Endothelial cell (in vitro differentiated cells): ENCODE measurements around the gene NDUFA6. TPM values are rescaled to one million over a fixed set of nuclear protein-coding genes. Genes with fewer than 3 reads are reported as not detected.

Experiments used
- DNase-seq: peaks from one replicate; pipeline ENCODE4 v3.0.0; 2021; ENCODE audit warnings: low spot score
- H3K27ac Mint-ChIP-seq: one replicate; pipeline ENCODE4 v1.8.0; 2021; ENCODE audit warnings: mixed read lengths, inconsistent platforms; ENCODE audit not compliant: unreplicated experiment
- H3K27me3 Mint-ChIP-seq: one replicate; pipeline ENCODE4 v1.8.0; 2021; ENCODE audit warnings: mild to moderate bottlenecking, moderate library complexity, mixed read lengths, inconsistent platforms; ENCODE audit not compliant: unreplicated experiment
- H3K36me3 Mint-ChIP-seq: one replicate; pipeline ENCODE4 v1.8.0; 2021; ENCODE audit warnings: mild to moderate bottlenecking, low read depth, mixed read lengths, inconsistent platforms; ENCODE audit not compliant: unreplicated experiment
- H3K4me1 Mint-ChIP-seq: one replicate; pipeline ENCODE4 v1.8.0; 2021; ENCODE audit warnings: mild to moderate bottlenecking, mixed read lengths, inconsistent platforms; ENCODE audit not compliant: unreplicated experiment
- H3K4me3 Mint-ChIP-seq: one replicate; pipeline ENCODE4 v1.8.0; 2021; ENCODE audit warnings: mild to moderate bottlenecking, mixed read lengths, inconsistent platforms; ENCODE audit not compliant: unreplicated experiment
- H3K9me3 Mint-ChIP-seq: one replicate; pipeline ENCODE4 v1.8.0; 2021; ENCODE audit warnings: mixed read lengths, inconsistent platforms; ENCODE audit not compliant: unreplicated experiment
- CTCF ChIP-seq: fragments of 200-600 bp; sonication (generic); IDR thresholded peaks from one replicate; pipeline ENCODE4 v1.5.0; 2021; ENCODE audit warnings: antibody characterized with exemption; ENCODE audit not compliant: unreplicated experiment
- total RNA-seq: library from RNA; stranded (reverse); fragmentation: NEBNext Ultra II Directional; extraction: Animal tissue kit (Norgen Biotek cat#: 25700); gene quantifications from one replicate; pipeline ENCODE4 v1.2.1, GENCODE V29; 2021; ENCODE audit not compliant: unreplicated experiment

The NDUFA6 gene
- total RNA-seq, 1 donor from 2014 or later, result 54.9 TPM

- no peaks in the 10 kb centered on the region for H3K9me3 Mint-ChIP-seq
- H3K27me3 Mint-ChIP-seq, result no peaks in the 10 kb centered on the region
- H3K4me3 Mint-ChIP-seq, result peak overlapping the region; percentile 30
- H3K36me3 Mint-ChIP-seq, result peaks cover 20% of the 10 kb centered on the region
- H3K27ac Mint-ChIP-seq, result peak overlapping the region; percentile 20
- peaks cover 5% of the 10 kb centered on the region for H3K4me1 Mint-ChIP-seq
- no peak for DNase-seq
- no peak for TF ChIP-seq CTCF
Observed at GRCh38 chr22:42065438-42066125, 25.0 kb downstream of the NDUFA6 start.

- TF ChIP-seq CTCF, result no peak
- no peaks in the 10 kb centered on the region for H3K9me3 Mint-ChIP-seq
- DNase-seq, result no peak
- H3K4me1 Mint-ChIP-seq, result peaks cover 5% of the 10 kb centered on the region
- H3K36me3 Mint-ChIP-seq, result peaks cover 24% of the 10 kb centered on the region
- H3K27me3 Mint-ChIP-seq, result no peaks in the 10 kb centered on the region
- no peak overlapping the region for H3K4me3 Mint-ChIP-seq
- H3K27ac Mint-ChIP-seq, result no peak overlapping the region
Observed at GRCh38 chr22:42064629-42065028, 25.9 kb downstream of the NDUFA6 start.

GRCh38 chr22:42062506-42063170, 27.9 kb downstream of the NDUFA6 start:
- no peak for DNase-seq
- Mint-ChIP-seq H3K9me3 (no peaks in the 10 kb centered on the region), H3K4me1 (peaks cover 5% of the 10 kb centered on the region), H3K27me3 (no peaks in the 10 kb centered on the region), H3K27ac (no peak overlapping the region), H3K36me3 (peaks cover 36% of the 10 kb centered on the region), H3K4me3 (no peak overlapping the region)
- TF ChIP-seq CTCF, result no peak

- Mint-ChIP-seq H3K36me3 (peaks cover 29% of the 10 kb centered on the region), H3K27ac (no peak overlapping the region), H3K4me3 (no peak overlapping the region), H3K9me3 (no peaks in the 10 kb centered on the region), H3K27me3 (no peaks in the 10 kb centered on the region), H3K4me1 (peaks cover 5% of the 10 kb centered on the region)
- TF ChIP-seq CTCF, result no peak
- no peak for DNase-seq
Observed at GRCh38 chr22:42061041-42061440, 29.5 kb downstream of the NDUFA6 start.

- H3K27me3 Mint-ChIP-seq, result no peaks in the 10 kb centered on the region
- no peaks in the 10 kb centered on the region for H3K9me3 Mint-ChIP-seq
- H3K27ac Mint-ChIP-seq, result no peak overlapping the region
- DNase-seq, result no peak
- H3K4me1 Mint-ChIP-seq, result peaks cover 5% of the 10 kb centered on the region
- no peak overlapping the region for H3K4me3 Mint-ChIP-seq
- peaks cover 26% of the 10 kb centered on the region for H3K36me3 Mint-ChIP-seq
- no peak for TF ChIP-seq CTCF
Observed at GRCh38 chr22:42060489-42060888, 30.1 kb downstream of the NDUFA6 start.
